Neural progenitor cell (in vitro differentiated cells): ENCODE data around the gene GTF2F2. TPM values are rescaled to one million over a fixed set of nuclear protein-coding genes. Genes with fewer than 3 reads are reported as not detected.

Experiments
- DNase-seq: peaks from one replicate; pipeline ENCODE4 v3.0.0-alpha.2; 2016; ENCODE audit warnings: low spot score
- H2AFZ ChIP-seq: fragments of 200-600 bp; sonication (generic); replicated peaks from 2 replicates; pipeline ENCODE4 v1.6.1; 2016; ENCODE audit warnings: antibody characterized with exemption
- H3F3A ChIP-seq: fragments of 200-600 bp; sonication (generic); 2 replicates; pipeline ENCODE4 v1.6.1; 2016; ENCODE audit warnings: antibody characterized with exemption, low read depth
- H3K27ac ChIP-seq: fragments of 200-600 bp; sonication (generic); 2 replicates; pipeline ENCODE4 v1.5.1; 2016; ENCODE audit warnings: mild to moderate bottlenecking
- H3K27me3 ChIP-seq: fragments of 200-600 bp; sonication (generic); 2 replicates; pipeline ENCODE4 v1.6.1; 2016; ENCODE audit warnings: mild to moderate bottlenecking, moderate library complexity
- H3K36me3 ChIP-seq: fragments of 200-600 bp; sonication (generic); 2 replicates; pipeline ENCODE4 v1.5.1; 2016
- H3K4me1 ChIP-seq: fragments of 200-600 bp; sonication (generic); 2 replicates; pipeline ENCODE4 v1.6.1; 2016; ENCODE audit warnings: mixed run types
- H3K4me2 ChIP-seq: fragments of 200-600 bp; sonication (generic); 2 replicates; pipeline ENCODE4 v1.6.1; 2016
- H3K4me3 ChIP-seq: fragments of 200-600 bp; sonication (generic); 2 replicates; pipeline ENCODE4 v1.5.1; 2016
- H3K79me2 ChIP-seq: fragments of 200-600 bp; sonication (generic); 2 replicates; pipeline ENCODE4 v1.6.1; 2016; ENCODE audit warnings: low read depth
- H3K9ac ChIP-seq: fragments of 200-600 bp; sonication (generic); 2 replicates; pipeline ENCODE4 v1.6.1; 2016
- H3K9me3 ChIP-seq: fragments of 200-600 bp; sonication (generic); 2 replicates; pipeline ENCODE4 v1.5.1; 2016; ENCODE audit warnings: low read depth
- H4K20me1 ChIP-seq: fragments of 200-600 bp; sonication (generic); 2 replicates; pipeline ENCODE4 v1.6.1; 2016; ENCODE audit warnings: low read depth
- H3K27ac Mint-ChIP-seq: 3 replicates; pipeline ENCODE4 v1.8.0; 2021; ENCODE audit warnings: mixed read lengths
- H3K27me3 Mint-ChIP-seq: 2 replicates; pipeline ENCODE4 v1.8.0; 2022; ENCODE audit warnings: low read depth, mild to moderate bottlenecking, inconsistent platforms, moderate library complexity, mixed read lengths; ENCODE audit not compliant: insufficient read depth
- H3K36me3 Mint-ChIP-seq: 3 replicates; pipeline ENCODE4 v1.8.0; 2021; ENCODE audit warnings: mixed read lengths
- H3K4me1 Mint-ChIP-seq: 3 replicates; pipeline ENCODE4 v1.8.0; 2021; ENCODE audit warnings: mixed read lengths
- H3K4me3 Mint-ChIP-seq: 3 replicates; pipeline ENCODE4 v1.8.0; 2021; ENCODE audit warnings: mild to moderate bottlenecking, moderate library complexity, mixed read lengths
- H3K9me3 Mint-ChIP-seq: 3 replicates; pipeline ENCODE4 v1.8.0; 2020; ENCODE audit warnings: mixed read lengths
- EZH2 ChIP-seq: fragments of 200-600 bp; sonication (generic); IDR thresholded peaks from 2 replicates; pipeline ENCODE4 v1.6.1; 2017; ENCODE audit warnings: antibody characterized with exemption, mild to moderate bottlenecking, moderate library complexity
- EZH2phosphoT487 ChIP-seq: fragments of 200-600 bp; sonication (generic); IDR thresholded peaks from 2 replicates; pipeline ENCODE4 v1.6.1; 2017; ENCODE audit warnings: antibody characterized with exemption
- total RNA-seq: library from RNA; depleted of rRNA; stranded (reverse); fragments of >200 nt; gene quantifications from 2 replicates; pipeline ENCODE4 v1.2.3, GENCODE V29; 2015; ENCODE audit warnings: low replicate concordance
- TF ChIP-seq, protein P1 (sequence below): fragments of 200-600 bp; sonication (generic); IDR thresholded peaks from 2 replicates; pipeline ENCODE4 v1.5.1; 2017; ENCODE audit warnings: antibody characterized with exemption, mild to moderate bottlenecking

The GTF2F2 gene
- total RNA-seq, 1 donor from 2014 or later, result 54.1 TPM

DNA sequence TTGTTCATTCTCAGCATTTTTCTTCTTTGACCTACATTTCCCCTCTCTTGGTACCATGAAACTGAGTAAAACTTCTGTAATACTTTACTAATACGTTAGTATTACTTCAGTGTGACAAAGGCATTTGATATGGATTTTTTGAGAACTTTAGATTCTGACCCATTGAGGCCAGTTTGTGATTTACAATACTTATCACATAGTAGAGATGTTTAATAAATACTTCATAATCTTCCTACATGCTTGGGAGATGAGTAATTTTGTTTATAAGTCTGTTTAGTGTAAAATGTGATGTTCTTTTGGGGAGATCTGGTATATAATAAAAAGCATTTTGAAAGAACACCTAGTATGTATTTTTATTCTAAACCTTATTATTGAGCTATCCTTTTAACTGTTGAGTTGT, 29.7 kb downstream of the GTF2F2 start:
- H3K9me3 ChIP-seq, result no peaks in the 10 kb centered on the region
- Mint-ChIP-seq H3K4me1 (no peaks in the 10 kb centered on the region), H3K36me3 (peaks cover 7% of the 10 kb centered on the region), H3K27me3 (no peaks in the 10 kb centered on the region), H3K9me3 (no peaks in the 10 kb centered on the region), H3K4me3 (no peak overlapping the region), H3K27ac (no peak overlapping the region)
- H3F3A ChIP-seq, result no peaks in the 10 kb centered on the region
- H3K27ac ChIP-seq, result no peak overlapping the region
- H3K27me3 ChIP-seq, result no peaks in the 10 kb centered on the region
- H3K79me2 ChIP-seq, result peaks cover 48% of the 10 kb centered on the region
- peaks cover 7% of the 10 kb centered on the region for H3K36me3 ChIP-seq
- H3K4me2 ChIP-seq, result no peak overlapping the region
- H3K9ac ChIP-seq, result no peak overlapping the region
- DNase-seq, result no peak
- H3K4me1 ChIP-seq, result no peaks in the 10 kb centered on the region
- no peaks in the 10 kb centered on the region for H4K20me1 ChIP-seq
- H3K4me3 ChIP-seq, result no peak overlapping the region
- no peak overlapping the region for H2AFZ ChIP-seq
- TF ChIP-seq EZH2phosphoT487 (no peak), EZH2 (no peak)
- TF ChIP-seq, protein P1, sequence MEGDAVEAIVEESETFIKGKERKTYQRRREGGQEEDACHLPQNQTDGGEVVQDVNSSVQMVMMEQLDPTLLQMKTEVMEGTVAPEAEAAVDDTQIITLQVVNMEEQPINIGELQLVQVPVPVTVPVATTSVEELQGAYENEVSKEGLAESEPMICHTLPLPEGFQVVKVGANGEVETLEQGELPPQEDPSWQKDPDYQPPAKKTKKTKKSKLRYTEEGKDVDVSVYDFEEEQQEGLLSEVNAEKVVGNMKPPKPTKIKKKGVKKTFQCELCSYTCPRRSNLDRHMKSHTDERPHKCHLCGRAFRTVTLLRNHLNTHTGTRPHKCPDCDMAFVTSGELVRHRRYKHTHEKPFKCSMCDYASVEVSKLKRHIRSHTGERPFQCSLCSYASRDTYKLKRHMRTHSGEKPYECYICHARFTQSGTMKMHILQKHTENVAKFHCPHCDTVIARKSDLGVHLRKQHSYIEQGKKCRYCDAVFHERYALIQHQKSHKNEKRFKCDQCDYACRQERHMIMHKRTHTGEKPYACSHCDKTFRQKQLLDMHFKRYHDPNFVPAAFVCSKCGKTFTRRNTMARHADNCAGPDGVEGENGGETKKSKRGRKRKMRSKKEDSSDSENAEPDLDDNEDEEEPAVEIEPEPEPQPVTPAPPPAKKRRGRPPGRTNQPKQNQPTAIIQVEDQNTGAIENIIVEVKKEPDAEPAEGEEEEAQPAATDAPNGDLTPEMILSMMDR, result no peak

DNA sequence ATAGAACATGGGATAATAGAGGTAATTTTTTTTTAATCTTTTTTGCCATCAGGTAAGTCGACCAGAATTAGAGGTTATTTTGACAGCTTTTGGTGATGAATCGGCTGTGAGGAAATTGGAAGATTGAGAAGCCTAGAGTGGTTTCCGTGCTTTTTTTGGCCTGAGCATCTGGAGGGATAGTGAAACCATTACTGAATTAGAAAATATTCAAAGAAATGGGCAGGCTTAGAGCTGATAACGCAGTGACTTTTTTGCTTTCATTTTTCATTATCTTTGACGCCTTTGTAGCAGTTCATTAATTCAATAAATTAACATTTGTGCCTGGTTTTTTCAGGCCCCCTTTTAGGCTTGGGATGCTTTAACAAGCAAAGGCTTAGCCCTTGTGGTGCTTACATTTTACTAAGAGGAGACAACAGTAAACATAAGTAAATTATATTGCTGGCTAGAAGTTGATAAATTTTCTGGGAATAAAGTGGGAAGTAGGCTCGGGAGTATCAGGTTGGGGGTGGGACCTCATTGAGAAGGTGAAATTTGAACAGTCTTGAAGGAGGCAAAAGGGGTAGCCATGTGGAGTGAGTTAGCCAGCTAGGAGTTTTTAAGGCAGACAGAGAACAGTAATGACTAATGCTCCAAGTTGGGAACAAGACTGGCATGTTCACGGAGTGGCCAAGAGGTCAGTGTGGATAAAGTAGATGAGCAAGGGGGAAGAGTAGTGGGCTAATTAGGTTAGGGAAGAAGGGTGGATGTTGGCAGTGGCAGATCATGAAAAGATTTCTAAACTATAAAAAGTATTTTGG, 36.5 kb downstream of the GTF2F2 start:
- DNase-seq, result no peak
- Histone ChIP-seq H3K36me3 (peaks cover 7% of the 10 kb centered on the region), H3K4me1 (no peaks in the 10 kb centered on the region), H3K9ac (no peak overlapping the region), H2AFZ (no peak overlapping the region), H3K9me3 (no peaks in the 10 kb centered on the region), H3K27ac (no peak overlapping the region), H3K4me3 (no peak overlapping the region), H3K79me2 (no peaks in the 10 kb centered on the region), H3F3A (no peaks in the 10 kb centered on the region), H4K20me1 (no peaks in the 10 kb centered on the region), H3K4me2 (no peak overlapping the region), H3K27me3 (no peaks in the 10 kb centered on the region)
- no peak overlapping the region for H3K4me3 Mint-ChIP-seq
- no peaks in the 10 kb centered on the region for H3K9me3 Mint-ChIP-seq
- H3K4me1 Mint-ChIP-seq, result no peaks in the 10 kb centered on the region
- no peak overlapping the region for H3K27ac Mint-ChIP-seq
- H3K36me3 Mint-ChIP-seq, result peaks cover 22% of the 10 kb centered on the region
- TF ChIP-seq EZH2 (no peak), EZH2phosphoT487 (no peak)
- TF ChIP-seq, protein P1, result no peak
- no peaks in the 10 kb centered on the region for H3K27me3 Mint-ChIP-seq

- Histone ChIP-seq H3K27ac (no peak overlapping the region), H3K4me3 (no peak overlapping the region), H3K9ac (no peak overlapping the region), H2AFZ (no peak overlapping the region), H3K27me3 (no peaks in the 10 kb centered on the region), H3K36me3 (no peaks in the 10 kb centered on the region), H3K9me3 (no peaks in the 10 kb centered on the region), H3K4me2 (no peak overlapping the region), H4K20me1 (no peaks in the 10 kb centered on the region), H3K79me2 (no peaks in the 10 kb centered on the region), H3K4me1 (no peaks in the 10 kb centered on the region), H3F3A (no peaks in the 10 kb centered on the region)
- Mint-ChIP-seq H3K27me3 (no peaks in the 10 kb centered on the region), H3K36me3 (peaks cover 6% of the 10 kb centered on the region), H3K4me1 (no peaks in the 10 kb centered on the region), H3K4me3 (no peak overlapping the region), H3K9me3 (no peaks in the 10 kb centered on the region), H3K27ac (no peak overlapping the region)
- TF ChIP-seq EZH2 (no peak), EZH2phosphoT487 (no peak)
- TF ChIP-seq, protein P1, result no peak
- no peak for DNase-seq
Measured at GRCh38 chr13:45162194-45162593, 41.9 kb downstream of the GTF2F2 start.
